Measurements from ENCODE around the gene RSPH6A. TPM values are rescaled to one million over a fixed set of nuclear protein-coding genes. Genes with fewer than 3 reads are reported as not detected.

RSPH6A gene
- total and polyA plus RNA-seq, 2 of the 13 experiments (the other 11 are each of a cell fraction or from before 2014, with no cell fraction given) = 0.07 TPM; not detected in 1

DNA sequence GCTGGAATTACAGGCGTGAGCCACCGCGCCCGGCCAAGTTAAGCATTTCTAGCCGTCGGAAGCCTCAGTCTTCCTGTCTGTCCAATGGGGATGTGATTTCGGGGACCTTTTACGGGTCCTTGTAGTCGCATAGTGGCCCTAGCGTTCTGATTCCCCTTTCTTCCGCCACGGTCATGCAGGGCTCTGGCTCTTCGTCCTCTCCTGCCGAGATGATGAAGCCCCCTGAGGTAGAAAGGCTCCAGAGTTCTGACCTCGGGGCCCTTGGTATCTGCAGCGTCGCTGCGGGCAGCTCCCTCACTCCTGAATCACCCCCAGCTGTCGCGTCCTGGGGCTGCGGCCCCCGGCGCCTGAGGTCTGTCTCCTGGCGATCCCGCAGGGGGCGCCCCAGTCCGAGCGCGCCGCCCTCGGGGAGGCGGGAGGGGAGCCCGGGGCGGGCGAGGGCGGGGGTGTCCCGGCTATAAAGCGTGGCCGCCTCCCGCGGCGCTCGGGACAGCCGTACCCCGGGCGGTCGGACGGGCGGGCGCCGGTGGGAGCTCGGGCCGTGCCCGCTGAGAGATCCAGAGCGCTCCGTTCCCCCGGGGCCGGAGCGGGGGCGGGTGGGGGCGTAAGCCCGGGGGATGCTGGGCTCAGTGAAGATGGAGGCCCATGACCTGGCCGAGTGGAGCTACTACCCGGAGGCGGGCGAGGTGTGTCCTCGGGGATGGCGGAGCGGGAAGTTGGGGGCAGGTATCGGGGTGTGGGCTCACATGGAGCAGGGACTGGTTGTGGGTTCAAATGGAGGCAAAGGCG lies 48.9 kb upstream of the RSPH6A start, which contains the start of gene FOXA3:
Gene FOXA3, plus strand, starts transcription at position 487 of the 789 bp plus-strand sequence. Its CDS starts 131 bp downstream, at position 618.
- Histone ChIP-seq H3K4me3 (replicated peaks in 1 of 3; ENCODE audit: insufficient read depth in 1 of 3, low read depth in 2 of 3, low read length in 3 of 3) (peak within 1 kb of the TSS; percentile 90 to 97 (median 92)), H3K9me3 (ENCODE audit: low read length) (no peaks in the 10 kb centered on the region), H4K20me1 (ENCODE audit: insufficient read depth, low read length) (0 out of 2 replicates have a peak, but pooled peaks cover 14% of the 10 kb centered on the region), H3K4me1 (ENCODE audit: insufficient read depth, low read length) (peaks cover 51% of the 10 kb centered on the region), H3K27ac (ENCODE audit: extremely low read length, insufficient read depth, low read length) (peak within 1 kb of the TSS; percentile 57), H2AFZ (ENCODE audit: low read length) (no peak within 1 kb of the TSS), H3K79me2 (ENCODE audit: insufficient read depth, low read length) (peaks cover 66% of the 10 kb centered on the region), H3K27me3 (ENCODE audit: control insufficient read depth in 1 of 2, insufficient read depth in 2 of 2, low read length in 2 of 2) (no peaks in the 10 kb centered on the region; a peak in 1 of 5 replicates), H3K36me3 (replicated peaks in 1 of 2; ENCODE audit: control insufficient read depth in 1 of 2, insufficient read depth in 2 of 2, low read length in 2 of 2) (peaks cover 1 to 7% of the 10 kb centered on the region in 2 experiments; a peak in 3 of 5 replicates), H3K4me2 (ENCODE audit: low read depth, low read length) (peak within 1 kb of the TSS; percentile 84), H3K9ac (ENCODE audit: insufficient read depth, low read depth, low read length) (peak within 1 kb of the TSS; percentile 80)
- ATAC-seq (peak; percentile 80), DNase-seq (ENCODE audit: low spot score) (peak; percentile 64), FAIRE-seq (no peak)
- ChIA-PET CTCF (ENCODE audit: low intra/inter-chr PET ratio, low total read pairs) (interaction anchor here (1.1 to 5.8 kb wide), 2 partner anchors 20 to 47 kb away, joined by 4 to 263 read pairs; partner anchors contain the start of gene IRF2BP1), POLR2A (interaction anchor here (0.6 to 13.2 kb wide), 18 partner anchors 9 to 1301 kb away, joined by 3 to 388 read pairs (median 6); partner anchors contain the start of genes CCDC61, DMWD, IRF2BP1 and MYPOP)
- in situ Hi-C loops (cut with HindIII; ENCODE audit: extremely low pct_ligation_motif_present, low pct_unique_long_range_greater_than_20kb) = no loop called here
- 3% methylated on average over 14 of the region's 71 CpGs for WGBS (ENCODE audit: low lambda C conversion rate)
- no TSS peak for BruUV-seq (replicated peaks)
- intact Hi-C loops (cut with micrococcal nuclease; ENCODE audit: unreplicated experiment) = loop anchor here (1.0 kb wide), 3 partner anchors 10 to 47 kb away; no protein-coding TSS in a partner anchor
- no peak for TF ChIP-seq TOPORS (CRISPR knock-in tag; IDR thresholded peaks at IDR 0.05)
- peak; percentile 22; the same call in 1 of the 2 replicates for TF ChIP-seq ARHGAP35 (CRISPR knock-in tag; IDR thresholded peaks at IDR 0.05; ENCODE audit: borderline replicate concordance)
- no peak for TF ChIP-seq THYN1 (CRISPR knock-in tag; IDR thresholded peaks at IDR 0.05; ENCODE audit: borderline replicate concordance, low read depth)
- TF ChIP-seq, protein P1, sequence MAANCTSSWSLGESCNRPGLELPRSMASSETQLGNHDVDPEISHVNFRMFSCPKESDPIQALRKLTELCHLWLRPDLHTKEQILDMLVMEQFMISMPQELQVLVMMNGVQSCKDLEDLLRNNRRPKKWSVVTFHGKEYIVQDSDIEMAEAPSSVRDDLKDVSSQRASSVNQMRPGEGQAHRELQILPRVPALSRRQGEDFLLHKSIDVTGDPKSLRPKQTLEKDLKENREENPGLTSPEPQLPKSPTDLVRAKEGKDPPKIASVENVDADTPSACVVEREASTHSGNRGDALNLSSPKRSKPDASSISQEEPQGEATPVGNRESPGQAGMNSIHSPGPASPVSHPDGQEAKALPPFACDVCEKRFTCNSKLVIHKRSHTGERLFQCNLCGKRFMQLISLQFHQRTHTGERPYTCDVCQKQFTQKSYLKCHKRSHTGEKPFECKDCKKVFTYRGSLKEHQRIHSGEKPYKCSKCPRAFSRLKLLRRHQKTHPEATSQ (CRISPR knock-in tag; IDR thresholded peaks at IDR 0.05; ENCODE audit: borderline replicate concordance) = 0 out of 2 replicates have a peak, but pooled peaks have one; percentile 26
- TF ChIP-seq, protein P2, sequence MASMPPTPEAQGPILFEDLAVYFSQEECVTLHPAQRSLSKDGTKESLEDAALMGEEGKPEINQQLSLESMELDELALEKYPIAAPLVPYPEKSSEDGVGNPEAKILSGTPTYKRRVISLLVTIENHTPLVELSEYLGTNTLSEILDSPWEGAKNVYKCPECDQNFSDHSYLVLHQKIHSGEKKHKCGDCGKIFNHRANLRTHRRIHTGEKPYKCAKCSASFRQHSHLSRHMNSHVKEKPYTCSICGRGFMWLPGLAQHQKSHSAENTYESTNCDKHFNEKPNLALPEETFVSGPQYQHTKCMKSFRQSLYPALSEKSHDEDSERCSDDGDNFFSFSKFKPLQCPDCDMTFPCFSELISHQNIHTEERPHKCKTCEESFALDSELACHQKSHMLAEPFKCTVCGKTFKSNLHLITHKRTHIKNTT (CRISPR knock-in tag; IDR thresholded peaks at IDR 0.05) = no peak
- no peak for TF ChIP-seq KDM4B (CRISPR knock-in tag; IDR thresholded peaks at IDR 0.05)
- no peak for TF ChIP-seq SUZ12 (IDR thresholded peaks at IDR 0.05; ENCODE audit: low read depth, low read length)
- TF ChIP-seq, protein P3, sequence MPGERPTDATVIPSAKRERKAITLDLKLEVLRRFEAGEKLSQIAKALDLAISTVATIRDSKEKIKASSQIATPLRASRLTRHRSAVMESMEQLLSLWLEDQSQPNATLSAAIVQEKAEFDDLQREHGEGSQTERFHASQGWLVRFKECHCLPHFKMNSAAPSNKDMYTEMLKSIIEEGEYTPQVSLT (CRISPR knock-in tag; IDR thresholded peaks at IDR 0.05; ENCODE audit: borderline replicate concordance, low read depth) = no peak
- no peak for TF ChIP-seq CHCHD3 (CRISPR knock-in tag; IDR thresholded peaks at IDR 0.05)
- no peak for TF ChIP-seq MAFF (IDR thresholded peaks at IDR 0.05; ENCODE audit: low read depth, low read length)
- TF ChIP-seq ZNF549 (CRISPR knock-in tag; IDR thresholded peaks at IDR 0.05) = no peak
- TF ChIP-seq, protein P4, sequence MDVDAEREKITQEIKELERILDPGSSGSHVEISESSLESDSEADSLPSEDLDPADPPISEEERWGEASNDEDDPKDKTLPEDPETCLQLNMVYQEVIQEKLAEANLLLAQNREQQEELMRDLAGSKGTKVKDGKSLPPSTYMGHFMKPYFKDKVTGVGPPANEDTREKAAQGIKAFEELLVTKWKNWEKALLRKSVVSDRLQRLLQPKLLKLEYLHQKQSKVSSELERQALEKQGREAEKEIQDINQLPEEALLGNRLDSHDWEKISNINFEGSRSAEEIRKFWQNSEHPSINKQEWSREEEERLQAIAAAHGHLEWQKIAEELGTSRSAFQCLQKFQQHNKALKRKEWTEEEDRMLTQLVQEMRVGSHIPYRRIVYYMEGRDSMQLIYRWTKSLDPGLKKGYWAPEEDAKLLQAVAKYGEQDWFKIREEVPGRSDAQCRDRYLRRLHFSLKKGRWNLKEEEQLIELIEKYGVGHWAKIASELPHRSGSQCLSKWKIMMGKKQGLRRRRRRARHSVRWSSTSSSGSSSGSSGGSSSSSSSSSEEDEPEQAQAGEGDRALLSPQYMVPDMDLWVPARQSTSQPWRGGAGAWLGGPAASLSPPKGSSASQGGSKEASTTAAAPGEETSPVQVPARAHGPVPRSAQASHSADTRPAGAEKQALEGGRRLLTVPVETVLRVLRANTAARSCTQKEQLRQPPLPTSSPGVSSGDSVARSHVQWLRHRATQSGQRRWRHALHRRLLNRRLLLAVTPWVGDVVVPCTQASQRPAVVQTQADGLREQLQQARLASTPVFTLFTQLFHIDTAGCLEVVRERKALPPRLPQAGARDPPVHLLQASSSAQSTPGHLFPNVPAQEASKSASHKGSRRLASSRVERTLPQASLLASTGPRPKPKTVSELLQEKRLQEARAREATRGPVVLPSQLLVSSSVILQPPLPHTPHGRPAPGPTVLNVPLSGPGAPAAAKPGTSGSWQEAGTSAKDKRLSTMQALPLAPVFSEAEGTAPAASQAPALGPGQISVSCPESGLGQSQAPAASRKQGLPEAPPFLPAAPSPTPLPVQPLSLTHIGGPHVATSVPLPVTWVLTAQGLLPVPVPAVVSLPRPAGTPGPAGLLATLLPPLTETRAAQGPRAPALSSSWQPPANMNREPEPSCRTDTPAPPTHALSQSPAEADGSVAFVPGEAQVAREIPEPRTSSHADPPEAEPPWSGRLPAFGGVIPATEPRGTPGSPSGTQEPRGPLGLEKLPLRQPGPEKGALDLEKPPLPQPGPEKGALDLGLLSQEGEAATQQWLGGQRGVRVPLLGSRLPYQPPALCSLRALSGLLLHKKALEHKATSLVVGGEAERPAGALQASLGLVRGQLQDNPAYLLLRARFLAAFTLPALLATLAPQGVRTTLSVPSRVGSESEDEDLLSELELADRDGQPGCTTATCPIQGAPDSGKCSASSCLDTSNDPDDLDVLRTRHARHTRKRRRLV (CRISPR knock-in tag; IDR thresholded peaks at IDR 0.05) = peak; percentile 68; the same call in 1 of the 2 replicates
- no peak for TF ChIP-seq GZF1 (CRISPR knock-in tag; IDR thresholded peaks at IDR 0.05)
- TF ChIP-seq, protein P5, sequence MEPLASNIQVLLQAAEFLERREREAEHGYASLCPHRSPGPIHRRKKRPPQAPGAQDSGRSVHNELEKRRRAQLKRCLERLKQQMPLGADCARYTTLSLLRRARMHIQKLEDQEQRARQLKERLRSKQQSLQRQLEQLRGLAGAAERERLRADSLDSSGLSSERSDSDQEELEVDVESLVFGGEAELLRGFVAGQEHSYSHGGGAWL (CRISPR knock-in tag; IDR thresholded peaks at IDR 0.05) = no peak; the same call in 1 of the 2 replicates

All from HepG2 (cell line).